Measurements from ENCODE around the gene XPNPEP2.

GRCh38 chrX:129798888-129799287, 60.1 kb downstream of the XPNPEP2 start:
- TF ChIP-seq CTCF (IDR thresholded peaks at IDR 0.05; ENCODE audit: insufficient read depth, low read depth, low read length) (no peak), EZH2 (IDR thresholded peaks at IDR 0.05; ENCODE audit: insufficient read depth, low read length) (no peak)
